ENCODE data around the gene IL1B. TPM values are rescaled to one million over a fixed set of nuclear protein-coding genes. Genes with fewer than 3 reads are reported as not detected.

Gene IL1B
- total and polyA plus RNA-seq, 2 of the 8 experiments (the other 6 are each of a cell fraction or from before 2014, with no cell fraction given) = not detected

DNA sequence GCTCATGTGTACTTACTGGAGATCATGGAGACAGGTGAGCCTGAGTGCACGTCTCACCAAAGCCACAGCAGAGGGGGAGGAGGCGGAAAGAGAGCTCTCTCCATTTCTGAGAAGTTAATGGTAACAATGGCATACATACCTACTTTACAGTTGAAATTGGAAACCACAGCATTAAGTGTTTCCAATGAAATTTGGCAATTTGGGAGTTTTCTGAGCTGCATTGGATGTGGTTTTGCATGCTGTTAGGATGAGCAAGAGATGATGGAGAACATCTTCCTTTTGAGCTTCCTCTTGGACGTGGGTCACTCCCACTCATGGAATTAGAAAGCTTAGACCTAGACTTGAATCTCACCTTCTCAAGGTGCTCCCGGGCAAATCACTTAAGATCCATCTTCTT, 48.9 kb upstream of the IL1B start:
- no peaks in the 10 kb centered on the region for H3K36me3 ChIP-seq (ENCODE audit: control insufficient read depth in 2 of 4, insufficient read depth in 4 of 4, low read length in 3 of 4)
- POLR2A ChIA-PET (ENCODE audit: partially characterized antibody) = interaction anchor here (0.6 to 1.5 kb wide), 2 partner anchors 18 to 136 kb away, joined by 3 to 5 read pairs; no protein-coding TSS in a partner anchor
- H4K20me1 ChIP-seq (replicated peaks in 1 of 2; ENCODE audit: control insufficient read depth in 1 of 2, insufficient read depth in 2 of 2, low read length in 2 of 2) = no peaks in the 10 kb centered on the region
- no peak overlapping the region for H3K18ac ChIP-seq (ENCODE audit: extremely low read depth, low read length)
- no peak for FAIRE-seq
- H2AK5ac ChIP-seq (ENCODE audit: low read depth, low read length) = no peak overlapping the region
- H3K4me3 ChIP-seq (ENCODE audit: extremely low read depth in 1 of 4, insufficient read depth in 2 of 4, low read depth in 3 of 4, low read length in 4 of 4) = no peak overlapping the region
- no peaks in the 10 kb centered on the region for H3K23me2 ChIP-seq (ENCODE audit: low read depth, low read length)
- no peaks in the 10 kb centered on the region for H3K79me2 ChIP-seq (ENCODE audit: control insufficient read depth in 1 of 2, insufficient read depth in 2 of 2, low read length in 2 of 2)
- no peak overlapping the region for H2BK120ac ChIP-seq (replicated peaks; ENCODE audit: low read depth, low read length)
- no peak overlapping the region for H2BK20ac ChIP-seq (ENCODE audit: low read length)
- H3K56ac ChIP-seq (replicated peaks; ENCODE audit: insufficient read length, low read depth, low read length) = no peak overlapping the region
- H2AFZ ChIP-seq (ENCODE audit: low read length) = no peak overlapping the region
- no peak overlapping the region for H3K27ac ChIP-seq (ENCODE audit: low read depth, low read length)
- no peak overlapping the region for H3K23ac ChIP-seq (ENCODE audit: insufficient read length)
- no peak overlapping the region for H4K8ac ChIP-seq (ENCODE audit: extremely low read depth, insufficient read depth, low read length)
- no peak overlapping the region for H2BK15ac ChIP-seq (ENCODE audit: low read length)
- no peak overlapping the region for H2BK12ac ChIP-seq (ENCODE audit: low read depth, low read length)
- H3K79me1 ChIP-seq (ENCODE audit: low read depth, low read length) = no peaks in the 10 kb centered on the region; the same call in 1 of the 2 replicates
- no peak overlapping the region for H3K9ac ChIP-seq (replicated peaks in 1 of 4; ENCODE audit: extremely low read depth in 1 of 4, low read depth in 3 of 4, low read length in 3 of 4)
- WGBS, 2 experiments (ENCODE audit: extremely low coverage in 1 of 2, insufficient coverage in 1 of 2, insufficient read length in 1 of 2, insufficient replicate concordance in 2 of 2, low coverage in 1 of 2, low lambda C conversion rate in 2 of 2, missing lambda C conversion rate in 1 of 2) = 80% methylated on average over 4 of the region's 4 CpGs; no CpG with 5 or more reads in 1 of the 2 experiments
- H3K4me2 ChIP-seq (ENCODE audit: insufficient read depth in 1 of 2, low read depth in 2 of 2, low read length in 2 of 2) = no peak overlapping the region
- no peak overlapping the region for H3K14ac ChIP-seq (ENCODE audit: insufficient read length)
- 0 out of 7 replicates have a peak, but pooled peaks cover 0 to 2% (median 0%) of the 10 kb centered on the region in 4 experiments for H3K4me1 ChIP-seq (replicated peaks in 1 of 4; ENCODE audit: control insufficient read depth in 3 of 4, insufficient read depth in 4 of 4, low read length in 3 of 4)
- CTCF ChIA-PET (ENCODE audit: partially characterized antibody) = interaction anchor here (0.6 to 9.7 kb wide), 67 partner anchors 8 to 285 kb away, joined by 3 to 178 read pairs (median 4); partner anchors contain the start of genes IL1B and IL37
- no peak overlapping the region for H4K91ac ChIP-seq (replicated peaks; ENCODE audit: insufficient read length, low read length)
- H4K5ac ChIP-seq (ENCODE audit: insufficient read length, low read depth, low read length) = no peak overlapping the region
- H3K4ac ChIP-seq (replicated peaks; ENCODE audit: insufficient read length, low read depth, low read length) = no peak overlapping the region
- H2BK5ac ChIP-seq (ENCODE audit: low read depth, low read length) = no peak overlapping the region
- H3K27me3 ChIP-seq (replicated peaks in 1 of 4; ENCODE audit: control insufficient read depth in 3 of 4, extremely low read depth in 1 of 4, insufficient read depth in 3 of 4, low read length in 3 of 4) = no peaks in the 10 kb centered on the region
- H3K9me3 ChIP-seq (ENCODE audit: insufficient read depth in 2 of 2, low read depth in 1 of 2, low read length in 1 of 2) = no peaks in the 10 kb centered on the region
- DNase-seq (ENCODE audit: low read depth in 1 of 2, low spot score in 2 of 2) = no peak
- TF ChIP-seq CBX8 (IDR thresholded peaks at IDR 0.05; ENCODE audit: borderline replicate concordance, low read depth, low read length) (no peak), POLR2A (IDR thresholded peaks at IDR 0.05; ENCODE audit: control extremely low read depth in 1 of 2, low read depth in 2 of 2, low read length in 2 of 2) (no peak), BACH1 (IDR thresholded peaks at IDR 0.05; ENCODE audit: low read length) (no peak), HDAC2 (IDR thresholded peaks at IDR 0.05; ENCODE audit: borderline replicate concordance in 1 of 2, low read depth in 2 of 2, low read length in 2 of 2) (no peak), EZH2 (IDR thresholded peaks at IDR 0.05; ENCODE audit: low read depth, low read length, severe bottlenecking) (no peak), SAP30 (IDR thresholded peaks at IDR 0.05; ENCODE audit: insufficient read depth, insufficient replicate concordance, low read length) (no peak), CTBP2 (IDR thresholded peaks at IDR 0.05; ENCODE audit: borderline replicate concordance, insufficient read depth, insufficient read length, low read length) (no peak), EGR1 (IDR thresholded peaks at IDR 0.05; ENCODE audit: borderline replicate concordance, low read depth, low read length) (no peak), NRF1 (IDR thresholded peaks at IDR 0.05; ENCODE audit: low read depth, low read length) (no peak), SIRT6 (IDR thresholded peaks at IDR 0.05; ENCODE audit: low read length) (no peak), CHD2 (IDR thresholded peaks at IDR 0.05; ENCODE audit: low read length) (no peak), BCL11A (IDR thresholded peaks at IDR 0.05; ENCODE audit: low read depth in 2 of 2, low read length in 2 of 2) (no peak), PHF8 (conservative IDR thresholded peaks at IDR 0.05; ENCODE audit: low read depth, low read length) (no peak)
- TF ChIP-seq, protein P1, sequence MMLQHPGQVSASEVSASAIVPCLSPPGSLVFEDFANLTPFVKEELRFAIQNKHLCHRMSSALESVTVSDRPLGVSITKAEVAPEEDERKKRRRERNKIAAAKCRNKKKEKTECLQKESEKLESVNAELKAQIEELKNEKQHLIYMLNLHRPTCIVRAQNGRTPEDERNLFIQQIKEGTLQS (IDR thresholded peaks at IDR 0.05; ENCODE audit: insufficient read depth, low read depth, low read length) = no peak

All from H1 (cell line).